Muscle of arm (tissue), 12 donors: ENCODE results near the gene KCNMA1. TPM values are rescaled to one million over a fixed set of nuclear protein-coding genes. Genes with fewer than 3 reads are reported as not detected.
A peak's percentile ranks its signal among the peaks of the same experiment; 100 is the strongest.

Experiments
- DNase-seq: peaks from one replicate; pipeline ENCODE4 v3.0.0-alpha.2; 2013
- polyA plus RNA-seq, 12 donors: library from polyadenylated mRNA; unstranded; fragments of 120-200 nt; gene quantifications; one replicate each; pipeline ENCODE4 v1.2.1, GENCODE V29; 2013; ENCODE audit not compliant: insufficient read length in 12 of 12

KCNMA1 gene
- polyA plus RNA-seq, 12 donors: 12.3 to 20.1 (median 16.4) TPM; not detected in 1

GRCh38 chr10:77635402-77636227 lies 2.0 kb downstream of the KCNMA1 start:
- DNase-seq: peak; percentile 16

- no peak for DNase-seq
Measured at GRCh38 chr10:77634939-77635338, 2.7 kb downstream of the KCNMA1 start.

GRCh38 chr10:77633376-77633775 lies 4.2 kb downstream of the KCNMA1 start:
- DNase-seq: no peak

- DNase-seq: no peak
Measured at GRCh38 chr10:77631241-77631640, 6.4 kb downstream of the KCNMA1 start.

- DNase-seq: no peak
Measured at GRCh38 chr10:77630507-77630848, 7.1 kb downstream of the KCNMA1 start.

GRCh38 chr10:77629775-77630506 lies 7.7 kb downstream of the KCNMA1 start:
- DNase-seq: no peak

GRCh38 chr10:77628906-77629730 lies 8.5 kb downstream of the KCNMA1 start:
- DNase-seq: no peak

GRCh38 chr10:77626266-77626935 lies 11.2 kb downstream of the KCNMA1 start:
- DNase-seq: no peak

- DNase-seq: no peak
Measured at GRCh38 chr10:77625379-77625778, 12.2 kb downstream of the KCNMA1 start.

- DNase-seq: no peak
Measured at GRCh38 chr10:77622889-77623291, 14.7 kb downstream of the KCNMA1 start.

GRCh38 chr10:77620731-77621130 lies 16.9 kb downstream of the KCNMA1 start:
- no peak for DNase-seq

GRCh38 chr10:77619964-77620703 lies 17.5 kb downstream of the KCNMA1 start:
- DNase-seq: no peak

- DNase-seq: no peak
Measured at GRCh38 chr10:77618117-77618516, 19.5 kb downstream of the KCNMA1 start.

- DNase-seq: no peak
Measured at GRCh38 chr10:77616766-77617165, 20.8 kb downstream of the KCNMA1 start.

- DNase-seq: no peak
Measured at GRCh38 chr10:77614778-77615625, 22.6 kb downstream of the KCNMA1 start.

GRCh38 chr10:77613476-77614130 lies 24.0 kb downstream of the KCNMA1 start:
- DNase-seq: no peak

- DNase-seq: no peak
Measured at GRCh38 chr10:77611670-77612069, 25.9 kb downstream of the KCNMA1 start.

GRCh38 chr10:77611221-77611620 lies 26.4 kb downstream of the KCNMA1 start:
- no peak for DNase-seq

GRCh38 chr10:77609781-77610272 lies 27.8 kb downstream of the KCNMA1 start:
- DNase-seq: no peak
